VCaP (cell line): ENCODE measurements around the gene CAMKMT.

ENCODE experiments used
- H3K27ac ChIP-seq: fragments of 450-650 bp; 2 replicates; pipeline ENCODE4 v1.5.1; 2017
- CTCF ChIP-seq: fragments of 450-650 bp; conservative IDR thresholded peaks from 2 replicates; pipeline ENCODE4 v1.5.1; 2017; ENCODE audit warnings: mild to moderate bottlenecking, moderate library complexity

CAMKMT gene

GRCh38 chr2:44722026-44722625 lies 360.4 kb downstream of the CAMKMT start:
- TF ChIP-seq CTCF: no peak
- no peak overlapping the region for H3K27ac ChIP-seq

GRCh38 chr2:44723921-44724320 lies 362.2 kb downstream of the CAMKMT start:
- H3K27ac ChIP-seq: no peak overlapping the region
- no peak for TF ChIP-seq CTCF

GRCh38 chr2:44730593-44730992 lies 368.8 kb downstream of the CAMKMT start:
- TF ChIP-seq CTCF: no peak
- no peak overlapping the region for H3K27ac ChIP-seq

GRCh38 chr2:44731505-44731904 lies 369.8 kb downstream of the CAMKMT start:
- no peak overlapping the region for H3K27ac ChIP-seq
- no peak for TF ChIP-seq CTCF

- no peak for TF ChIP-seq CTCF
- no peak overlapping the region for H3K27ac ChIP-seq
Observed at GRCh38 chr2:44736270-44736942, 374.7 kb downstream of the CAMKMT start.

- H3K27ac ChIP-seq: peak overlapping the region; percentile 24
- no peak for TF ChIP-seq CTCF
Observed at GRCh38 chr2:44740678-44741077, 378.9 kb downstream of the CAMKMT start.

- H3K27ac ChIP-seq: peak overlapping the region; percentile 24
- no peak for TF ChIP-seq CTCF
Observed at GRCh38 chr2:44741507-44741906, 379.8 kb downstream of the CAMKMT start.
